Mesenchymal stem cell (in vitro differentiated cells and primary cell): ENCODE results near the gene HCN4.

Experiments used
- DNase-seq: peaks from one replicate; pipeline ENCODE4 v3.0.0-alpha.2; 2013
- H2AFZ ChIP-seq: one replicate; pipeline ENCODE4 v1.6.1; 2013; ENCODE audit warnings: low read depth, mild to moderate bottlenecking, control low read depth, inconsistent platforms, low read length, moderate library complexity
- H2AK5ac ChIP-seq: 2 replicates; pipeline ENCODE4 v1.6.1; 2013; ENCODE audit warnings: low read length, moderate library complexity, mild to moderate bottlenecking, inconsistent platforms; ENCODE audit not compliant: severe bottlenecking
- H2BK120ac ChIP-seq: one replicate; pipeline ENCODE4 v1.6.1; 2013; ENCODE audit warnings: low read depth, mild to moderate bottlenecking, inconsistent platforms, low read length, moderate library complexity
- H2BK12ac ChIP-seq, 2 experiments: one replicate each; pipeline ENCODE4 v1.6.1; 2013; ENCODE audit warnings: inconsistent platforms in 2 of 2, low read length in 2 of 2, mild to moderate bottlenecking in 2 of 2, moderate library complexity in 2 of 2, control low read depth in 1 of 2
- H2BK15ac ChIP-seq: one replicate; pipeline ENCODE4 v1.6.1; 2013; ENCODE audit warnings: mild to moderate bottlenecking, low read depth, inconsistent platforms; ENCODE audit not compliant: poor library complexity, severe bottlenecking
- H2BK5ac ChIP-seq: 2 replicates; pipeline ENCODE4 v1.6.1; 2013; ENCODE audit warnings: low read depth, mild to moderate bottlenecking, low read length, control low read depth, inconsistent platforms; ENCODE audit not compliant: poor library complexity, severe bottlenecking
- H3K14ac ChIP-seq, 2 experiments: one replicate each; pipeline ENCODE4 v1.6.1; 2013; ENCODE audit warnings: inconsistent platforms in 2 of 2, low read length in 2 of 2, control low read depth in 1 of 2, mild to moderate bottlenecking in 1 of 2, moderate library complexity in 1 of 2
- H3K18ac ChIP-seq, 2 experiments: one replicate each; pipeline ENCODE4 v1.6.1; 2013; ENCODE audit warnings: inconsistent platforms in 2 of 2, low read length in 2 of 2, control low read depth in 1 of 2, low read depth in 1 of 2, mild to moderate bottlenecking in 1 of 2
- H3K23ac ChIP-seq, 2 experiments: one replicate each; pipeline ENCODE4 v1.6.1; 2013; ENCODE audit warnings: inconsistent platforms in 2 of 2, low read length in 2 of 2, mild to moderate bottlenecking in 2 of 2, moderate library complexity in 2 of 2, control low read depth in 1 of 2
- H3K27ac ChIP-seq: 2 replicates; pipeline ENCODE4 v1.5.1; 2013; ENCODE audit warnings: mild to moderate bottlenecking, moderate library complexity, low read length, control low read depth, inconsistent platforms; ENCODE audit not compliant: poor library complexity, severe bottlenecking
- H3K27me3 ChIP-seq, 2 experiments: 2 replicates each; pipeline versions ENCODE4 v1.6.1 to v1.7.0; 2013; ENCODE audit warnings: low read length in 2 of 2, mild to moderate bottlenecking in 2 of 2, moderate library complexity in 2 of 2, control low read depth in 1 of 2, inconsistent platforms in 1 of 2; ENCODE audit not compliant: control insufficient read depth in 1 of 2, insufficient read depth in 1 of 2
- H3K36me3 ChIP-seq, 2 experiments: 2 replicates each; pipeline versions ENCODE4 v1.6.1 to v1.7.0; 2013; ENCODE audit warnings: low read length in 2 of 2, control low read depth in 1 of 2, inconsistent platforms in 1 of 2, low read depth in 1 of 2, mild to moderate bottlenecking in 1 of 2; ENCODE audit not compliant: insufficient read depth in 2 of 2, control insufficient read depth in 1 of 2
- H3K4ac ChIP-seq, 2 experiments: one replicate each; pipeline ENCODE4 v1.6.1; 2013; ENCODE audit warnings: inconsistent platforms in 2 of 2, low read length in 2 of 2, mild to moderate bottlenecking in 2 of 2, moderate library complexity in 2 of 2, control low read depth in 1 of 2, low read depth in 1 of 2
- H3K4me1 ChIP-seq: 2 replicates; pipeline ENCODE4 v1.6.1; 2013; ENCODE audit warnings: low read depth, low read length, control low read depth; ENCODE audit not compliant: control insufficient read depth, insufficient read depth
- H3K4me2 ChIP-seq: 2 replicates; pipeline ENCODE4 v1.6.1; 2013; ENCODE audit warnings: low read length, mild to moderate bottlenecking, inconsistent platforms; ENCODE audit not compliant: poor library complexity, severe bottlenecking
- H3K4me3 ChIP-seq, 2 experiments: 2 replicates each; pipeline versions ENCODE4 v1.5.1 to v1.7.0; 2013; ENCODE audit warnings: low read length in 2 of 2, mild to moderate bottlenecking in 2 of 2, control low read depth in 1 of 2, low read depth in 1 of 2; ENCODE audit not compliant: insufficient read depth in 1 of 2
- H3K79me1 ChIP-seq: replicated peaks from 2 replicates; pipeline ENCODE4 v1.6.1; 2013; ENCODE audit warnings: mild to moderate bottlenecking, control low read depth, low read length, inconsistent platforms; ENCODE audit not compliant: poor library complexity, severe bottlenecking
- H3K9ac ChIP-seq: 2 replicates; pipeline ENCODE4 v1.7.0; 2013; ENCODE audit warnings: mild to moderate bottlenecking, low read length, moderate library complexity
- H3K9me3 ChIP-seq: 2 replicates; pipeline ENCODE4 v1.7.0; 2013; ENCODE audit warnings: mild to moderate bottlenecking, low read length; ENCODE audit not compliant: control insufficient read depth
- H4K8ac ChIP-seq: one replicate; pipeline ENCODE4 v1.6.1; 2013; ENCODE audit warnings: inconsistent platforms, mild to moderate bottlenecking, low read length, moderate library complexity
- H4K91ac ChIP-seq: one replicate; pipeline ENCODE4 v1.6.1; 2013; ENCODE audit warnings: mild to moderate bottlenecking, low read length, inconsistent platforms
- WGBS: methylation state at CpG from one replicate; pipeline ENCODE4 v1.1.7; 2013; ENCODE audit warnings: mixed read lengths; 5-methylcytosine and 5-hydroxymethylcytosine counted together

Gene HCN4

DNA sequence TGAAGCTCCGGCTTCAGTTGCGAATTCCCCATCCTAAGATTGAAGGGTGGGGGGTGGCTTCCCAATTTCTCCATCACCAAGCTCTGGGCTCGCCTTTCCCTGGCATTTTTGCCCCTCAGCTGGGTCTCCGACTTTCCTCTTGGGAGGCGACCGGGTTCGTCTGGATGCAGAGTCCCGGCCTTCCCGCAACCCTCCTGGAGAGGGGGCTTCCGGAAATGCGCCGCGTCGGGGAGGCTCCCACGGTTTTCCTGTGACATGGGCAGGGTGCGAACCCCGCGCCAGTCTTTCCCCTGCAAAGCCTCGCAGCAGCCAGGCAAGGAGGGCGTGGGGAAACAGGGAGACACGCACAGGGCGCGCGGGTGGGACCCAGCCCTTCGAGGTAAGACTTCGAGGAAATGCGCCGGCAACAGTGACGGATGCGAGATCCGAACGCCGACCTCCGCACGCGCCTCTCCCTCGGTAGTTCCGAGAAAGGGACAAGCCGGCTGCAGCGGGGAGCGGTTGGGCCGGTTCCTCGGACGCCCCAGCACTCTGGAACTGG lies 466 bp upstream of the HCN4 start:
- Histone ChIP-seq H2BK120ac (no peak overlapping the region), H3K36me3 (no peaks in the 10 kb centered on the region), H3K18ac (no peak overlapping the region), H2BK12ac (no peak overlapping the region), H2AFZ (no peak overlapping the region), H3K23ac (peak overlapping the region in 1 of 2 experiments; percentile 14), H4K8ac (no peak overlapping the region), H3K4ac (no peak overlapping the region), H3K9me3 (no peaks in the 10 kb centered on the region), H3K9ac (no peak overlapping the region), H3K14ac (no peak overlapping the region), H3K4me3 (peak overlapping the region in 1 of 2 experiments; percentile 15), H2AK5ac (no peak overlapping the region), H3K79me1 (no peaks in the 10 kb centered on the region), H2BK15ac (no peak overlapping the region), H3K27ac (no peak overlapping the region), H2BK5ac (no peak overlapping the region), H3K4me2 (peak overlapping the region; percentile 14), H3K27me3 (peaks cover 85 to 91% of the 10 kb centered on the region in 2 experiments), H3K4me1 (peaks cover 29% of the 10 kb centered on the region), H4K91ac (no peak overlapping the region)
- no peak for DNase-seq
- 2% methylated on average over 43 of the region's 44 CpGs for WGBS

GRCh38 chr15:73367624-73368300 lies 996 bp downstream of the HCN4 start:
- Histone ChIP-seq H3K4me3 (peak overlapping the region in 1 of 2 experiments; percentile 33), H2BK15ac (no peak overlapping the region), H3K4ac (no peak overlapping the region), H2AK5ac (no peak overlapping the region), H3K9me3 (no peaks in the 10 kb centered on the region), H3K27me3 (peaks cover 87 to 94% of the 10 kb centered on the region in 2 experiments), H3K79me1 (no peaks in the 10 kb centered on the region), H2AFZ (no peak overlapping the region), H2BK5ac (no peak overlapping the region), H3K4me2 (peak overlapping the region; percentile 85), H3K27ac (no peak overlapping the region), H4K8ac (no peak overlapping the region), H2BK120ac (no peak overlapping the region), H3K9ac (no peak overlapping the region), H2BK12ac (no peak overlapping the region), H3K23ac (no peak overlapping the region), H3K36me3 (no peaks in the 10 kb centered on the region), H3K4me1 (peaks cover 31% of the 10 kb centered on the region), H3K18ac (no peak overlapping the region), H3K14ac (no peak overlapping the region), H4K91ac (no peak overlapping the region)
- WGBS: 1% methylated on average over 64 of the region's 90 CpGs
- no peak for DNase-seq

DNA sequence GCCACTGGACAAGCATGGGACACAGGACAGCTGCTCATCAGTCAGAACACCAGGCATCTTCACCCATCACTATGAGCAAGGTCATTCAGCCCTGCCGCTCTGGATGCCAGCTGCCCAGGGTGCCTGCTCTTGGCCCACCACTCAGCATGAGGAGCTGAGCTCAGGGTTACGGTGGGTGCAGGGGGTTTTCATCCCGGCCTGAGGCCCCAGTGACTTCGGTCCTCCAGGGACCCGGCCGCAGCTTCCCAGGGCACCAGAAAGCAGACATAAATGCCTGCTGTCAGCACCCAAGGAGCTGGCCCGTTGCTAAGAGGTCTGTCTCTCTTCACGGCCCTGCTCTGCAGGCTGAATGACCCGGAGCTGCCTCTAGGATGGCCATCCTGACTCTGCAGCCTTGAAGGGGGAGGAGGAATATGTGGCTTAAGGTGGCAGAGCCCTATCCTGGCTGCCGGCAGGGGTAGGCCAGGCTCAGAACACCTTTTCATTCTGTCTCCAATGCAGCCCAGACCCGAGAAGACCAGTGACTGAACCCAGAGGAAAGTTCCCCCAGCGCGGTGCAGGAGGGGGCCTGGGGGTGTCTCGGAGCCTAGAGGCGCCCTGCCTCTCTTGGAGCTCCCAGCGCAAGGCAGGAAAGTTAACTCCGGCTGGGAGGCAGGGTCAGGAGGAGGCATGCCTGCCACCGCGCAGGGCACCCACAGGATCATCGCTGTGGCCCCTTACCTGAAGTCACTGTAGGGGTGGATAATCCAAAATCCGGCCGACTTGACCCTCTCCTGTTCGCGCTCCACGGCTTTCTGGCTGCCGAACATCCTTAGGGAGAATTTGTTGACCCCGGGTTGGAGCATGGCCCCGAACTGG lies 1.8 kb downstream of the HCN4 start:
- Histone ChIP-seq H3K27me3 (peaks cover 87 to 96% of the 10 kb centered on the region in 2 experiments), H2BK120ac (no peak overlapping the region), H2AK5ac (no peak overlapping the region), H3K18ac (no peak overlapping the region), H3K14ac (no peak overlapping the region), H3K23ac (no peak overlapping the region), H3K4me1 (peaks cover 36% of the 10 kb centered on the region), H2BK15ac (no peak overlapping the region), H3K36me3 (no peaks in the 10 kb centered on the region), H3K9ac (no peak overlapping the region), H3K9me3 (no peaks in the 10 kb centered on the region), H3K4me2 (peak overlapping the region; percentile 85), H2BK5ac (no peak overlapping the region), H2AFZ (no peak overlapping the region), H3K79me1 (no peaks in the 10 kb centered on the region), H3K27ac (no peak overlapping the region), H2BK12ac (no peak overlapping the region), H3K4me3 (no peak overlapping the region), H4K8ac (no peak overlapping the region), H3K4ac (no peak overlapping the region), H4K91ac (no peak overlapping the region)
- WGBS: 21% methylated on average over 28 of the region's 28 CpGs
- DNase-seq: no peak

- Histone ChIP-seq H3K4ac (no peak overlapping the region), H3K4me1 (peaks cover 27% of the 10 kb centered on the region), H4K8ac (no peak overlapping the region), H3K9me3 (no peaks in the 10 kb centered on the region), H3K14ac (no peak overlapping the region), H3K23ac (no peak overlapping the region), H2AK5ac (no peak overlapping the region), H3K36me3 (no peaks in the 10 kb centered on the region), H3K4me3 (no peak overlapping the region), H3K27me3 (peaks cover 86 to 96% of the 10 kb centered on the region in 2 experiments), H3K27ac (no peak overlapping the region), H3K18ac (no peak overlapping the region), H2AFZ (no peak overlapping the region), H3K9ac (no peak overlapping the region), H2BK5ac (no peak overlapping the region), H3K79me1 (no peaks in the 10 kb centered on the region), H2BK12ac (no peak overlapping the region), H3K4me2 (no peak overlapping the region), H2BK15ac (no peak overlapping the region), H4K91ac (no peak overlapping the region), H2BK120ac (no peak overlapping the region)
- 59% methylated on average over 3 of the region's 3 CpGs for WGBS
- no peak for DNase-seq
Observed at GRCh38 chr15:73364070-73364469, 4.7 kb downstream of the HCN4 start.
